GM12872 (cell line): ENCODE measurements around the gene PITX3.

Experiments used
- CTCF ChIP-seq: IDR thresholded peaks from 3 replicates; pipeline ENCODE4 v1.5.1; 2011; ENCODE audit warnings: low read depth, mild to moderate bottlenecking, low read length, moderate library complexity; ENCODE audit not compliant: insufficient read depth

PITX3 gene

DNA sequence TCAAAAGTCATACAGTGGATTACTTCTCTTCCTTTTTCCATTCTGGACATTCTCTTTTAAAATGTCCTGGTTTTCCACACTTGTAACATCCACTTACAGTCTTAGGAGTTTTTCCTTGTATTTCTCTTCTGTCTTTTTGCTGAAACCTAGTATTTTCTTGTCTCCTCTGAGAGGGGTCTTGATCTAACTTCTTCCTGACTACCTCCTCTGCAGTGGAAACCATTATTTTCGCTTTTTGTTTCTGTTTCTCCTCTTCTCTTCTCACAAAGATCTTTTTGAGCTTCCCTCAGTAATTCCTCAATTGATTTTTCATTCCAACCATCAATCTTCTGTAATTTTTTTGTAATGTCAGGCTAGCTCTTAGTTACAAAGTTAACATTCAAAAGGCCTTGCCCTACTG lies 38.9 kb downstream of the PITX3 start:
- TF ChIP-seq CTCF: no peak

DNA sequence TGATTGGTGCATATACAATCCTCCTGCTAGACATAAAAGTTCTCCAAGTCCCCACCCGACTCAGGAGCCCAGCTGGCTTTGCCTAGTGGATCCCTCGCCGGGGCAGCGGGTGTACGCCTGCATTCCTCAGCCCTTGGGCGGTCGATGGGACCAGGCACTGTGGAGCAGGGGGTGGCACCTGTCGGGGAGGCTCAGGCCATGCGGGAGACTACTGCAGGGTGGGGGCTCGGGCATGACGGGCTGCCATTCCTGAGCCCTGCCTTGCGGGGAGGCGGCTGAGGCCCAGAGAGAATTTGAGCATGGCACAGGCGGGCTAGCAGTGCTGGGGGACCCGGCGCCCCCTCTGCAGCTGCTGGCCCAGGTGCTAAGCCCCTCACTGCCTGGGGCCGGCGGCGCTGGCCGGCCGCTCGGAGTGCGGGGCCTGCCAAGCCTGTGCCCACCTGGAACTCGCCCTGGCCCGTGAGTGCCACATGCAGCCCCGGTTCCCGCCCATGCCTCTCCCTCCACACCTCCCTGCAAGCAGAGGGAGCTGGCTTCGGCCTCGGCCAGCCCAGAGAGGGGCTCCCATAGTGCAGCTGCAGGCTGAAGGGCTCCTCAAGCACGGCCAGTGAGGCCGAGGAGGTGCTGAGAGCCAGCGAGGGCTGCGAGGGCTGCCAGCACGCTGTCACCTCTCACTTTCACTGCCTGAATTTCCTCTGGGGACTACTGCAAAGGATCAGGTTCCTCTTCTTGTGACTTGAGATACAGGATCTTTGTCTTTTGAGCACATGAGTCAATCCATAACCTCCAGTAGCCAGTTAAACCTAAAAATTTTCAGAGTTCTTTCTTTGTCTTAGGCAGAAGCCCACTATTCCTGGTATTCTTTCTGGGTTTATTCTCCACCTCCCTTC lies 40.3 kb downstream of the PITX3 start:
- no peak for TF ChIP-seq CTCF

- TF ChIP-seq CTCF: no peak
Observed at GRCh38 chr10:102198027-102198426, 43.3 kb downstream of the PITX3 start.

- no peak for TF ChIP-seq CTCF
Observed at GRCh38 chr10:102196893-102197292, 44.4 kb downstream of the PITX3 start.

- no peak for TF ChIP-seq CTCF
Observed at GRCh38 chr10:102195296-102195870, 45.9 kb downstream of the PITX3 start.

GRCh38 chr10:102191956-102192355 lies 49.4 kb downstream of the PITX3 start:
- TF ChIP-seq CTCF: no peak

DNA sequence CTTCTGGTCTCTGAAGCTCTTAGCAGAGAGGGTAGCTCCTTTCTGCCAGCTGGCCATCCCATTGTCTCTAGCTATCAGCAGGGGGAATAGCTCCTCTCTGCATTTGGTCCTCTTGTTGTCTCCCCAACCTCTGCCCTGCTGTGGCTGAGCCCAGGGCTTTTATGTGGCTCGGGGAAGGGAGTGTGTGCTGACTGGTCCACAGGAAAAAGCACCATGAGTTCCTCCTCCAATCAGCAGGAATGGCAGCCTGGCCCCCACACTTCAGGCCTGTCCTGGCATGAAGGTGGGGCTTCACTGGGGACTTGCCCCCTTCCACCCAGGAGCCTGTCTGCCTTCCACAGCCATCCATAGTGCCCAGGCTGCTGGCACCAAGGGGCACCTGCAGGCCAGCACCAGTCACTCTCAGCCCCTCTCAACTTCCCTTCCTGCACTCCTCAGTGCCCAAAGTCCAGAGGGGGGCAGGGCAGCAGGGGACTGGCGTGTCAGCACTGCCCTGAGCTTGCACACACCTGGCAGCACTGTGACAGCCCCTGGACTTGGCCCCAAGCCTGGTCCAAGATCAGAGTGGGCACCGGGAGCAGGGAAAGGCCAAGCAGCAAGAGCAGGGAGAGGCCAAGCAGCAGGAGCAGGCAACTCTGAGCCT lies 52.9 kb downstream of the PITX3 start:
- no peak for TF ChIP-seq CTCF
